ENCODE measurements around the gene GLYAT.
"Not testable (repeated sequence)": the region's sequence is repeated elsewhere in the genome, so short reads cannot be mapped to it uniquely, and the experiment has no call there.

The GLYAT gene

GRCh38 chr11:58677536-58677935, 54.2 kb downstream of the GLYAT start:
- DNase-seq (ENCODE audit: low read depth in 2 of 2): not testable (repeated sequence)

GRCh38 chr11:58676563-58677135, 55.1 kb downstream of the GLYAT start:
- DNase-seq (ENCODE audit: low read depth in 2 of 2): no peak

- peak; percentile 40 to 71 for DNase-seq (ENCODE audit: low read depth in 2 of 2)
Measured at GRCh38 chr11:58675334-58676155, 56.2 kb downstream of the GLYAT start.

GRCh38 chr11:58674609-58675008, 57.1 kb downstream of the GLYAT start:
- no peak for DNase-seq (ENCODE audit: low read depth in 2 of 2)

- no peak for DNase-seq (ENCODE audit: low read depth in 2 of 2)
Measured at GRCh38 chr11:58671983-58672633, 59.6 kb downstream of the GLYAT start.

GRCh38 chr11:58659910-58660570, 71.7 kb downstream of the GLYAT start:
- no peak for DNase-seq (ENCODE audit: low read depth in 2 of 2)

- no peak for DNase-seq (ENCODE audit: low read depth in 2 of 2)
Measured at GRCh38 chr11:58659404-58659803, 72.3 kb downstream of the GLYAT start.
